GM23338 (cell line): ENCODE data around the gene CAMTA1.

ENCODE experiments used
- CREB1 ChIP-seq: fragments of 250-450 bp; sonication (Bioruptor Pico); IDR thresholded peaks from 2 replicates; pipeline ENCODE4 v1.5.0; 2020; ENCODE audit warnings: low read depth, mild to moderate bottlenecking, moderate library complexity
- CTCF ChIP-seq, 2 experiments: fragments of 200-600 bp in 1 of 2; sonication (generic) in 1 of 2; conservative IDR thresholded peaks; 2 replicates each; pipeline versions ENCODE4 v1.5.1 to v1.6.1; 2016 to 2017; ENCODE audit warnings: antibody characterized with exemption in 2 of 2, low read depth in 2 of 2, mild to moderate bottlenecking in 2 of 2, moderate library complexity in 1 of 2
- EZH2 ChIP-seq: fragments of 200-600 bp; sonication (generic); IDR thresholded peaks from one replicate; pipeline ENCODE4 v1.8.0; 2017; ENCODE audit warnings: antibody characterized with exemption, mild to moderate bottlenecking, low read depth; ENCODE audit not compliant: unreplicated experiment
- EZH2phosphoT487 ChIP-seq: fragments of 200-600 bp; sonication (generic); IDR thresholded peaks from one replicate; pipeline ENCODE4 v1.8.1; 2018; ENCODE audit warnings: antibody characterized with exemption; ENCODE audit not compliant: unreplicated experiment
- JUNB ChIP-seq: IDR thresholded peaks from one replicate; pipeline ENCODE4 v1.6.1; 2016; ENCODE audit warnings: antibody characterized with exemption; ENCODE audit not compliant: unreplicated experiment
- NANOG ChIP-seq: IDR thresholded peaks from 2 replicates; pipeline ENCODE4 v1.6.1; 2016; ENCODE audit warnings: antibody characterized with exemption, borderline replicate concordance
- POLR2AphosphoS5 ChIP-seq: IDR thresholded peaks from 2 replicates; pipeline ENCODE4 v1.6.1; 2016; ENCODE audit warnings: antibody characterized with exemption, low read depth
- STAT1 ChIP-seq: IDR thresholded peaks from one replicate; pipeline ENCODE4 v1.6.1; 2016; ENCODE audit warnings: antibody characterized with exemption; ENCODE audit not compliant: unreplicated experiment
- ZNF114 ChIP-seq: fragments of 250-450 bp; sonication (Bioruptor Pico); IDR thresholded peaks from 2 replicates; pipeline ENCODE4 v1.5.0; 2020; ENCODE audit warnings: mild to moderate bottlenecking, moderate library complexity
- ZNF331 ChIP-seq: fragments of 250-450 bp; sonication (Bioruptor Pico); IDR thresholded peaks from 2 replicates; pipeline ENCODE4 v1.5.0; 2020; ENCODE audit warnings: low read depth, mild to moderate bottlenecking, moderate library complexity
- TF ChIP-seq, protein P1 (sequence below): IDR thresholded peaks from 2 replicates; pipeline ENCODE4 v1.6.1; 2016; ENCODE audit warnings: antibody characterized with exemption
- TF ChIP-seq, protein P2 (sequence below): IDR thresholded peaks from one replicate; pipeline ENCODE4 v1.6.1; 2018; ENCODE audit warnings: antibody characterized with exemption; ENCODE audit not compliant: unreplicated experiment
- TF ChIP-seq, protein P3 (sequence below): fragments of 250-450 bp; sonication (Bioruptor Pico); IDR thresholded peaks from 2 replicates; pipeline ENCODE4 v1.5.0; 2020; ENCODE audit warnings: mild to moderate bottlenecking, moderate library complexity

DNA sequence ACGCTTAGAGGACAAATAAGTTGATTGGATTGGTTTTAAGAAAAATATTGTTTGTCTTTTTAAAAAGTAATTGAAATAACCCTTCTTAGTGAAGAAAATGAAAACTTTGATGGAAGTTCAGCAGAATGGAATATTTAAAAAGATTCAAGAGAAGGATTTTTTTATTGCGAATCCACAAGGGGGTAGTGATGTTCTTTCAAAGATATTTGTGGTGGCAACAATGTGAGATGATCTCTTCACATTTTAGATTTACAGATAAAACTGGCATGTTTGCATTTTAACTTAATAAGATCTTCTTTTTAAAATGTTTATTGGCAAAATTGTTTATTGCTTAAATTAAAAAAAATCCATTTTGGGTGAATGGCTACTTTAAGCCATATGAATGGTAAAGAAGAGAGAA is 8.9 kb downstream of the CAMTA1 start:
- peak in 1 of 2 experiments; percentile 55; a peak in 3 of 4 replicates for TF ChIP-seq CTCF (conservative IDR thresholded peaks at IDR 0.05; ENCODE audit: low read depth in 2 of 2)
- no peak for TF ChIP-seq EZH2phosphoT487
- TF ChIP-seq EZH2, result no peak
- no peak for TF ChIP-seq POLR2AphosphoS5
- TF ChIP-seq CREB1, result no peak
- TF ChIP-seq, protein P1, sequence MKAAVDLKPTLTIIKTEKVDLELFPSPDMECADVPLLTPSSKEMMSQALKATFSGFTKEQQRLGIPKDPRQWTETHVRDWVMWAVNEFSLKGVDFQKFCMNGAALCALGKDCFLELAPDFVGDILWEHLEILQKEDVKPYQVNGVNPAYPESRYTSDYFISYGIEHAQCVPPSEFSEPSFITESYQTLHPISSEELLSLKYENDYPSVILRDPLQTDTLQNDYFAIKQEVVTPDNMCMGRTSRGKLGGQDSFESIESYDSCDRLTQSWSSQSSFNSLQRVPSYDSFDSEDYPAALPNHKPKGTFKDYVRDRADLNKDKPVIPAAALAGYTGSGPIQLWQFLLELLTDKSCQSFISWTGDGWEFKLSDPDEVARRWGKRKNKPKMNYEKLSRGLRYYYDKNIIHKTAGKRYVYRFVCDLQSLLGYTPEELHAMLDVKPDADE, result no peak
- TF ChIP-seq, protein P2, sequence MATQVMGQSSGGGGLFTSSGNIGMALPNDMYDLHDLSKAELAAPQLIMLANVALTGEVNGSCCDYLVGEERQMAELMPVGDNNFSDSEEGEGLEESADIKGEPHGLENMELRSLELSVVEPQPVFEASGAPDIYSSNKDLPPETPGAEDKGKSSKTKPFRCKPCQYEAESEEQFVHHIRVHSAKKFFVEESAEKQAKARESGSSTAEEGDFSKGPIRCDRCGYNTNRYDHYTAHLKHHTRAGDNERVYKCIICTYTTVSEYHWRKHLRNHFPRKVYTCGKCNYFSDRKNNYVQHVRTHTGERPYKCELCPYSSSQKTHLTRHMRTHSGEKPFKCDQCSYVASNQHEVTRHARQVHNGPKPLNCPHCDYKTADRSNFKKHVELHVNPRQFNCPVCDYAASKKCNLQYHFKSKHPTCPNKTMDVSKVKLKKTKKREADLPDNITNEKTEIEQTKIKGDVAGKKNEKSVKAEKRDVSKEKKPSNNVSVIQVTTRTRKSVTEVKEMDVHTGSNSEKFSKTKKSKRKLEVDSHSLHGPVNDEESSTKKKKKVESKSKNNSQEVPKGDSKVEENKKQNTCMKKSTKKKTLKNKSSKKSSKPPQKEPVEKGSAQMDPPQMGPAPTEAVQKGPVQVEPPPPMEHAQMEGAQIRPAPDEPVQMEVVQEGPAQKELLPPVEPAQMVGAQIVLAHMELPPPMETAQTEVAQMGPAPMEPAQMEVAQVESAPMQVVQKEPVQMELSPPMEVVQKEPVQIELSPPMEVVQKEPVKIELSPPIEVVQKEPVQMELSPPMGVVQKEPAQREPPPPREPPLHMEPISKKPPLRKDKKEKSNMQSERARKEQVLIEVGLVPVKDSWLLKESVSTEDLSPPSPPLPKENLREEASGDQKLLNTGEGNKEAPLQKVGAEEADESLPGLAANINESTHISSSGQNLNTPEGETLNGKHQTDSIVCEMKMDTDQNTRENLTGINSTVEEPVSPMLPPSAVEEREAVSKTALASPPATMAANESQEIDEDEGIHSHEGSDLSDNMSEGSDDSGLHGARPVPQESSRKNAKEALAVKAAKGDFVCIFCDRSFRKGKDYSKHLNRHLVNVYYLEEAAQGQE, result no peak
- TF ChIP-seq ZNF331 (CRISPR knock-in tag), result no peak
- TF ChIP-seq NANOG, result no peak
- TF ChIP-seq ZNF114 (CRISPR knock-in tag), result no peak
- TF ChIP-seq, protein P3, sequence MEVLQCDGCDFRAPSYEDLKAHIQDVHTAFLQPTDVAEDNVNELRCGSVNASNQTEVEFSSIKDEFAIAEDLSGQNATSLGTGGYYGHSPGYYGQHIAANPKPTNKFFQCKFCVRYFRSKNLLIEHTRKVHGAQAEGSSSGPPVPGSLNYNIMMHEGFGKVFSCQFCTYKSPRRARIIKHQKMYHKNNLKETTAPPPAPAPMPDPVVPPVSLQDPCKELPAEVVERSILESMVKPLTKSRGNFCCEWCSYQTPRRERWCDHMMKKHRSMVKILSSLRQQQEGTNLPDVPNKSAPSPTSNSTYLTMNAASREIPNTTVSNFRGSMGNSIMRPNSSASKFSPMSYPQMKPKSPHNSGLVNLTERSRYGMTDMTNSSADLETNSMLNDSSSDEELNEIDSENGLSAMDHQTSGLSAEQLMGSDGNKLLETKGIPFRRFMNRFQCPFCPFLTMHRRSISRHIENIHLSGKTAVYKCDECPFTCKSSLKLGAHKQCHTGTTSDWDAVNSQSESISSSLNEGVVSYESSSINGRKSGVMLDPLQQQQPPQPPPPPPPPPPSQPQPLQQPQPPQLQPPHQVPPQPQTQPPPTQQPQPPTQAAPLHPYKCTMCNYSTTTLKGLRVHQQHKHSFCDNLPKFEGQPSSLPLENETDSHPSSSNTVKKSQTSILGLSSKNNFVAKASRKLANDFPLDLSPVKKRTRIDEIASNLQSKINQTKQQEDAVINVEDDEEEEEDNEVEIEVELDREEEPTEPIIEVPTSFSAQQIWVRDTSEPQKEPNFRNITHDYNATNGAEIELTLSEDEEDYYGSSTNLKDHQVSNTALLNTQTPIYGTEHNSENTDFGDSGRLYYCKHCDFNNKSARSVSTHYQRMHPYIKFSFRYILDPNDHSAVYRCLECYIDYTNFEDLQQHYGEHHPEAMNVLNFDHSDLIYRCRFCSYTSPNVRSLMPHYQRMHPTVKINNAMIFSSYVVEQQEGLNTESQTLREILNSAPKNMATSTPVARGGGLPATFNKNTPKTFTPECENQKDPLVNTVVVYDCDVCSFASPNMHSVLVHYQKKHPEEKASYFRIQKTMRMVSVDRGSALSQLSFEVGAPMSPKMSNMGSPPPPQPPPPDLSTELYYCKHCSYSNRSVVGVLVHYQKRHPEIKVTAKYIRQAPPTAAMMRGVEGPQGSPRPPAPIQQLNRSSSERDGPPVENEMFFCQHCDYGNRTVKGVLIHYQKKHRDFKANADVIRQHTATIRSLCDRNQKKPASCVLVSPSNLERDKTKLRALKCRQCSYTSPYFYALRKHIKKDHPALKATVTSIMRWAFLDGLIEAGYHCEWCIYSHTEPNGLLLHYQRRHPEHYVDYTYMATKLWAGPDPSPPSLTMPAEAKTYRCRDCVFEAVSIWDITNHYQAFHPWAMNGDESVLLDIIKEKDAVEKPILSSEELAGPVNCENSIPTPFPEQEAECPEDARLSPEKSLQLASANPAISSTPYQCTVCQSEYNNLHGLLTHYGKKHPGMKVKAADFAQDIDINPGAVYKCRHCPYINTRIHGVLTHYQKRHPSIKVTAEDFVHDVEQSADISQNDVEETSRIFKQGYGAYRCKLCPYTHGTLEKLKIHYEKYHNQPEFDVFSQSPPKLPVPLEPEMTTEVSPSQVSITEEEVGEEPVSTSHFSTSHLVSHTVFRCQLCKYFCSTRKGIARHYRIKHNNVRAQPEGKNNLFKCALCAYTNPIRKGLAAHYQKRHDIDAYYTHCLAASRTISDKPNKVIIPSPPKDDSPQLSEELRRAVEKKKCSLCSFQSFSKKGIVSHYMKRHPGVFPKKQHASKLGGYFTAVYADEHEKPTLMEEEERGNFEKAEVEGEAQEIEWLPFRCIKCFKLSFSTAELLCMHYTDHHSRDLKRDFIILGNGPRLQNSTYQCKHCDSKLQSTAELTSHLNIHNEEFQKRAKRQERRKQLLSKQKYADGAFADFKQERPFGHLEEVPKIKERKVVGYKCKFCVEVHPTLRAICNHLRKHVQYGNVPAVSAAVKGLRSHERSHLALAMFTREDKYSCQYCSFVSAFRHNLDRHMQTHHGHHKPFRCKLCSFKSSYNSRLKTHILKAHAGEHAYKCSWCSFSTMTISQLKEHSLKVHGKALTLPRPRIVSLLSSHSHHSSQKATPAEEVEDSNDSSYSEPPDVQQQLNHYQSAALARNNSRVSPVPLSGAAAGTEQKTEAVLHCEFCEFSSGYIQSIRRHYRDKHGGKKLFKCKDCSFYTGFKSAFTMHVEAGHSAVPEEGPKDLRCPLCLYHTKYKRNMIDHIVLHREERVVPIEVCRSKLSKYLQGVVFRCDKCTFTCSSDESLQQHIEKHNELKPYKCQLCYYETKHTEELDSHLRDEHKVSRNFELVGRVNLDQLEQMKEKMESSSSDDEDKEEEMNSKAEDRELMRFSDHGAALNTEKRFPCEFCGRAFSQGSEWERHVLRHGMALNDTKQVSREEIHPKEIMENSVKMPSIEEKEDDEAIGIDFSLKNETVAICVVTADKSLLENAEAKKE (CRISPR knock-in tag), result no peak
- no peak for TF ChIP-seq JUNB
- TF ChIP-seq STAT1, result no peak
